Type B pancreatic cell (in vitro differentiated cells): ENCODE data around the gene TGM2. TPM values are rescaled to one million over a fixed set of nuclear protein-coding genes. Genes with fewer than 3 reads are reported as not detected.

Source experiments
- DNase-seq: peaks from one replicate; pipeline ENCODE4 v3.0.0; 2021; ENCODE audit warnings: mixed read lengths; ENCODE audit not compliant: unreplicated experiment; ENCODE audit errors: extremely low spot score
- H3K27ac Mint-ChIP-seq: 2 replicates; pipeline ENCODE4 v1.8.0; 2021; ENCODE audit warnings: mild to moderate bottlenecking, mixed read lengths
- H3K27me3 Mint-ChIP-seq: 2 replicates; pipeline ENCODE4 v1.8.0; 2021; ENCODE audit warnings: mixed read lengths
- H3K36me3 Mint-ChIP-seq: 2 replicates; pipeline ENCODE4 v1.8.0; 2021; ENCODE audit warnings: mixed read lengths
- H3K4me1 Mint-ChIP-seq: one replicate; pipeline ENCODE4 v1.8.0; 2021; ENCODE audit warnings: mixed read lengths; ENCODE audit not compliant: unreplicated experiment
- H3K4me3 Mint-ChIP-seq: 2 replicates; pipeline ENCODE4 v1.8.0; 2021; ENCODE audit warnings: mild to moderate bottlenecking, mixed read lengths
- H3K9me3 Mint-ChIP-seq: 2 replicates; pipeline ENCODE4 v1.8.0; 2021; ENCODE audit warnings: mixed read lengths
- total RNA-seq: library from RNA; stranded (reverse); gene quantifications from 2 replicates; pipeline ENCODE4 v1.2.1, GENCODE V29; 2021; ENCODE audit warnings: low replicate concordance
- TF ChIP-seq, protein P1 (sequence below): fragments of 200-600 bp; sonication (generic); conservative IDR thresholded peaks from 2 replicates; pipeline ENCODE4 v1.5.0; 2021; ENCODE audit warnings: antibody characterized with exemption, mild to moderate bottlenecking

Gene TGM2
- total RNA-seq, 1 donor from 2014 or later = 31.7 TPM

DNA sequence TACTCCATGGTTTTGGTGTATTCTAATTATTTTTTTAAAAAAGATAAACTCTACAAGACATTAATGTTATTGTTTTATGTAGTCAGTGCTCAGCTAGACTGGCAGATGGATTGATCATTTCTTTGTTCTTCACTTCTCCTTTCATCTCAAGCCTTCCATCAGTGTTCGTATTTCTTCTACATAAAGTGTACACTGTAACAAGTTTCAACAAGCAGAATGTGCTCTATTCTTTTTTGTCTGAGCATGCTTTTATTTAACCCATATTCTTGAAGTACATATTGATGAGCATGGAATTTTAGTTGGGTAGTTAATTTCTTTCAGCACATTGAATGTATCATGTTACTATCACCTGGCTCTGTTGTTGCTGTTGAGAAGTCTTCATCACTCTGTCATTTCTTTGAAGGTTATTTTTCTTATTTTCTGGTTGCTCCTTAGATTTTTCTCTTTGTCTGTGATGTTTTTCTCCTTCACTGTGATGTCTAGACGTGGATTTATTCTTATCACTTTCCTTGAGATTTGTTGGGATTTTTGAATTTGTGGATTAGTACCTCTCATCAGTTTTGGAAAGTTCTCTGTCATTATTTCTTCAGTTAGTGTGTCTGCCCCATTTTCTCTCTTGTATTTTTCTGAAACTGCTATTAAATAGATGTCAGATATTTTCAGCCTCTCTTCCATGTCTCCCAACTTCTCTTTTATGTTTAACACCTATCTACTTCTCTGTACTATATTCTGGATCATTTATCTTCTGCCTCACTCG is 48.5 kb downstream of the TGM2 start:
- TF ChIP-seq, protein P1, sequence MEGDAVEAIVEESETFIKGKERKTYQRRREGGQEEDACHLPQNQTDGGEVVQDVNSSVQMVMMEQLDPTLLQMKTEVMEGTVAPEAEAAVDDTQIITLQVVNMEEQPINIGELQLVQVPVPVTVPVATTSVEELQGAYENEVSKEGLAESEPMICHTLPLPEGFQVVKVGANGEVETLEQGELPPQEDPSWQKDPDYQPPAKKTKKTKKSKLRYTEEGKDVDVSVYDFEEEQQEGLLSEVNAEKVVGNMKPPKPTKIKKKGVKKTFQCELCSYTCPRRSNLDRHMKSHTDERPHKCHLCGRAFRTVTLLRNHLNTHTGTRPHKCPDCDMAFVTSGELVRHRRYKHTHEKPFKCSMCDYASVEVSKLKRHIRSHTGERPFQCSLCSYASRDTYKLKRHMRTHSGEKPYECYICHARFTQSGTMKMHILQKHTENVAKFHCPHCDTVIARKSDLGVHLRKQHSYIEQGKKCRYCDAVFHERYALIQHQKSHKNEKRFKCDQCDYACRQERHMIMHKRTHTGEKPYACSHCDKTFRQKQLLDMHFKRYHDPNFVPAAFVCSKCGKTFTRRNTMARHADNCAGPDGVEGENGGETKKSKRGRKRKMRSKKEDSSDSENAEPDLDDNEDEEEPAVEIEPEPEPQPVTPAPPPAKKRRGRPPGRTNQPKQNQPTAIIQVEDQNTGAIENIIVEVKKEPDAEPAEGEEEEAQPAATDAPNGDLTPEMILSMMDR = no peak
- no peak for DNase-seq
- Mint-ChIP-seq H3K36me3 (no peaks in the 10 kb centered on the region), H3K4me1 (peaks cover 12% of the 10 kb centered on the region), H3K9me3 (no peaks in the 10 kb centered on the region), H3K27ac (no peak overlapping the region), H3K27me3 (no peaks in the 10 kb centered on the region), H3K4me3 (no peak overlapping the region)

DNA sequence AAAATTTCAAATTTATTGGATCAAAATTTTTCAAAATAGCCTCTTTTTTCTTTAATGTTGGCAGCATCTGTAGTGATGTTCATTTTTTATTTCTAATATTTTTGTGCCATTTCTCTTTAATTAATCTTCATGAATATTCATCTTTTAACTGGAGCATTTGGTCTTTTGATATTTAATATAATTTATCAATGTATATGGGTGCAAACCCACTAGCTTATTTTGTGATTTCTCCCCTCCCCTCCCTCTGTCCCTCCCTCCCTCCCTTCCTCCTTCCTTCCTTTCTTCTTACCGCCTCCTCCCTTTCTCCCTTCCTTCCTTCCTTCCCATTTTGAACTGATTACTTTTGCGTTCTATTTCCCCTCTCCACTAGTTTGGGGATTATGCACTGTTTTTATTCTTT is 49.2 kb downstream of the TGM2 start:
- Mint-ChIP-seq H3K4me1 (peaks cover 12% of the 10 kb centered on the region), H3K36me3 (no peaks in the 10 kb centered on the region), H3K27me3 (no peaks in the 10 kb centered on the region), H3K9me3 (no peaks in the 10 kb centered on the region), H3K27ac (no peak overlapping the region), H3K4me3 (no peak overlapping the region)
- DNase-seq = no peak
- TF ChIP-seq, protein P1 = no peak

DNA sequence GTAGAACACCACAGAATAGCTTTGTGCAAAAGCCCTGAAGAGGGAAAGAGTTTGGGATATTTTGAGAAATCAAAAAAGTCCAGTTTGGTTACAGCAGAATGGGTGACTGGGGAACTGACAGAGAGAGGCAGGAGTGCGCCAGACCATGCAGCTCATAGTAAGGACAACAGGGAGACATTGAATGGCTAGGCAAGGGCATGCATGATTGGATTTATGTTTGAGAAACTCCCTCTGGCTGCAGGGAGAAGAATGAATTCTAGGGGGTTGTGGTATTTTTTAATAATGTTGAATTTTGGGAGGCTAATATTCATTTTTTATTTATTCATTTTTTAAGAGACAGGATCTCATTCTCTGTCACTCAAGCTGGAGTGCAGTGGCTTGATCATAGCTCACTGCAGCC is 49.9 kb downstream of the TGM2 start:
- TF ChIP-seq, protein P1 = peak; percentile 38
- Mint-ChIP-seq H3K36me3 (no peaks in the 10 kb centered on the region), H3K27me3 (no peaks in the 10 kb centered on the region), H3K27ac (no peak overlapping the region), H3K4me3 (no peak overlapping the region), H3K4me1 (peaks cover 17% of the 10 kb centered on the region), H3K9me3 (no peaks in the 10 kb centered on the region)
- no peak for DNase-seq

DNA sequence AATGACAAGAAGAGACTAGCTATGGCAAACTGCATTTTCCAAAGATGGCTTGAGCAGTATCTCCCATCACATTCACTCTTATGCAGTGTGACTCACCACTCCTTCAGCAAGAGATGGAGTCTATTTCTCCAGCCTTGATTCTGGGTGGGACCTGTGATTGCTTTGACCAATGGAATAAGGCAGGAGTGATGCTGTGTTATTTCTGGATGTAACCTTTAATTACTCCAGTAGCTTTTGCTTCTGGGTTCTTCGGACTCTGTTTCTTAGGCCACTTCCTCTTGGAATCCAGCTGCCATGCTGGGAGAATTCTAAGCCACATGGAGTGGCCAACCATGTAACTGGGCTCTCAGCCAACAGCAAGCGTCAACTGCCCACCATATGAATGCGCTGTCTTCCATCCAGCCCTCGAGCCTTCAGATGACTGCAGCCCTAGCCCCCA is 50.7 kb downstream of the TGM2 start:
- Mint-ChIP-seq H3K27ac (no peak overlapping the region), H3K36me3 (no peaks in the 10 kb centered on the region), H3K9me3 (no peaks in the 10 kb centered on the region), H3K4me3 (no peak overlapping the region), H3K27me3 (no peaks in the 10 kb centered on the region), H3K4me1 (peaks cover 21% of the 10 kb centered on the region)
- TF ChIP-seq, protein P1 = no peak
- no peak for DNase-seq

DNA sequence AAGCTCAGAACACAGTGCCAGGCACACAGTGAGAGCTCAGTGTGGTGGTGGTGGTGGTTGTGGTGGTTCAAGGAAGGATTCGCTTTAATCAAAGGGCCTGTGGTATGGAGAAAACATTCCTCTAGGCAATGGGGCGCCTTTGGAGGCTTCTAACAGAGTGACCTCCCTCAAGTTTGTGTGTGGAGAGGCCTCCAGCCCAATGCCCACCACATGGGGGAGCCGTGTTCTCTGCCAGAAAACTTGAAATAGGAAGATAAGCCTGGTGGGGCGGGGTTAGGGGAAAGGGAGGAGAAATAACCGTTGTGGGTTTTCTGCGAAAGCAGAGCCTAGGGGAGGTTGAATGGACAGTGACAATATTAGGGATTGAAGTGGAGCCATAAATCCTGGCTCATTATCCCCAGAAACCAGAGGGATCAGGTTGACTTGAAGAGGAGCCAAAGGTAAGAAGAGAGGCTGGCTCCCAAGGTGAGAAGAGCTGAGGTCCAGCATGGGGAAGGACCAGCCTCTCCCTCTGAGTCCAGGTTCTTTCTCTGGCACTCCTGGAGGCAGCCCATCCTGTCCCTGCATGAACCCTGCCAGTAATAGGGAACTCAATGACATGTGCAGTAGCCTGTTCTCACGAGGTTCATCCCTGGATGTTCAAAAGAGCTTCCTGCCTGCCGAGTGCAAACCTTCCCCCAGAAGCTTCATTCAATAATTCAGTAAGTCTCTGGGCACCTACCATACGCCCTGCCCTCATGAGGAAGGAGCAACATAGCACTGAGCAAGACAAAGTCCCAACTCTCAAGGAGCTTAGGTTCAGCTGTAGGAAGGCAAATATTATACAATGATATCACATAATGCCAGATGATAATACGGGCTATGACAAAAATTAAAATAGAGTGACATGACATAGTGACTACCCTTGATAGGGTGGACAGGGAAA is 51.4 kb downstream of the TGM2 start:
- TF ChIP-seq, protein P1 = peak; percentile 54
- H3K27me3 Mint-ChIP-seq = no peaks in the 10 kb centered on the region
- peak; percentile 55 for DNase-seq
- H3K27ac Mint-ChIP-seq = no peak overlapping the region
- peaks cover 28% of the 10 kb centered on the region for H3K4me1 Mint-ChIP-seq
- no peaks in the 10 kb centered on the region for H3K36me3 Mint-ChIP-seq
- no peaks in the 10 kb centered on the region for H3K9me3 Mint-ChIP-seq
- H3K4me3 Mint-ChIP-seq = no peak overlapping the region
